HG03469 (cell line): ENCODE measurements around the gene MOXD1.

Experiments
- ATAC-seq: cut with Tn5 transposase; IDR thresholded peaks from one replicate; pipeline ENCODE4 v1.9.1; 2021; ENCODE audit warnings: mild to moderate bottlenecking, moderate library complexity, moderate number of reproducible peaks; ENCODE audit not compliant: unreplicated experiment

The MOXD1 gene

GRCh38 chr6:132400555-132400882 lies 756 bp downstream of the MOXD1 start:
- no peak for ATAC-seq

- ATAC-seq: no peak
These were observed 1.8 kb downstream of the MOXD1 start for GRCh38 chr6:132399376-132400074.

- ATAC-seq: no peak
These were observed 6.2 kb downstream of the MOXD1 start for GRCh38 chr6:132395015-132395597.

- ATAC-seq: no peak
These were observed 8.5 kb downstream of the MOXD1 start for GRCh38 chr6:132392792-132393191.

- ATAC-seq: no peak
These were observed 9.0 kb downstream of the MOXD1 start for GRCh38 chr6:132392270-132392646.

- no peak for ATAC-seq
These were observed 9.6 kb downstream of the MOXD1 start for GRCh38 chr6:132391391-132392269.

GRCh38 chr6:132390451-132390850 lies 10.8 kb downstream of the MOXD1 start:
- no peak for ATAC-seq

- no peak for ATAC-seq
These were observed 11.3 kb downstream of the MOXD1 start for GRCh38 chr6:132390017-132390416.

GRCh38 chr6:132388291-132388690 lies 13.0 kb downstream of the MOXD1 start:
- no peak for ATAC-seq

- no peak for ATAC-seq
These were observed 18.6 kb downstream of the MOXD1 start for GRCh38 chr6:132382630-132383175.

GRCh38 chr6:132381381-132381780 lies 19.9 kb downstream of the MOXD1 start:
- ATAC-seq: no peak

GRCh38 chr6:132380358-132381029 lies 20.8 kb downstream of the MOXD1 start:
- ATAC-seq: no peak

GRCh38 chr6:132369526-132369925 lies 31.7 kb downstream of the MOXD1 start:
- no peak for ATAC-seq

- ATAC-seq: no peak
These were observed 32.3 kb downstream of the MOXD1 start for GRCh38 chr6:132368916-132369481.

- peak; percentile 97 for ATAC-seq
These were observed 35.9 kb downstream of the MOXD1 start for GRCh38 chr6:132365281-132365907.

- ATAC-seq: no peak
These were observed 36.8 kb downstream of the MOXD1 start for GRCh38 chr6:132364306-132365074.

- no peak for ATAC-seq
These were observed 38.7 kb downstream of the MOXD1 start for GRCh38 chr6:132362442-132363185.

- ATAC-seq: no peak
These were observed 40.2 kb downstream of the MOXD1 start for GRCh38 chr6:132361101-132361500.

- no peak for ATAC-seq
These were observed 41.4 kb downstream of the MOXD1 start for GRCh38 chr6:132359886-132360285.
